Endodermal cell (in vitro differentiated cells): ENCODE results near the gene CDC45. TPM values are rescaled to one million over a fixed set of nuclear protein-coding genes. Genes with fewer than 3 reads are reported as not detected.

Experiments
- DNase-seq: peaks from one replicate; pipeline ENCODE4 v3.0.0-alpha.2; 2017
- H3K27ac ChIP-seq: 2 replicates; pipeline ENCODE4 v1.5.1; 2013; ENCODE audit warnings: mild to moderate bottlenecking, low read depth, low read length, moderate library complexity
- H3K27me3 ChIP-seq: 2 replicates; pipeline ENCODE4 v1.6.1; 2013; ENCODE audit warnings: mild to moderate bottlenecking, low read length, moderate library complexity; ENCODE audit not compliant: insufficient read depth, control insufficient read depth, poor library complexity, severe bottlenecking
- H3K36me3 ChIP-seq: 2 replicates; pipeline ENCODE4 v1.7.0; 2013; ENCODE audit warnings: mild to moderate bottlenecking, low read length, moderate library complexity; ENCODE audit not compliant: control insufficient read depth, insufficient read depth
- H3K4me1 ChIP-seq: one replicate; pipeline ENCODE4 v1.7.0; 2013; ENCODE audit warnings: low read length; ENCODE audit not compliant: control insufficient read depth, insufficient read depth
- H3K4me3 ChIP-seq: 2 replicates; pipeline ENCODE4 v1.5.1; 2013; ENCODE audit warnings: mild to moderate bottlenecking, low read length, moderate library complexity
- H3K9ac ChIP-seq: 2 replicates; pipeline ENCODE4 v1.6.1; 2013; ENCODE audit warnings: mild to moderate bottlenecking, low read length, moderate library complexity; ENCODE audit not compliant: poor library complexity, severe bottlenecking; ENCODE audit errors: extremely low read depth
- H3K9me3 ChIP-seq: 2 replicates; pipeline ENCODE4 v1.6.1; 2013; ENCODE audit warnings: mild to moderate bottlenecking, low read length, moderate library complexity; ENCODE audit not compliant: control insufficient read depth
- H3K27ac Mint-ChIP-seq: 2 replicates; pipeline ENCODE4 v1.8.0; 2020; ENCODE audit warnings: mixed read lengths
- H3K27me3 Mint-ChIP-seq: 2 replicates; pipeline ENCODE4 v1.8.0; 2021; ENCODE audit warnings: mild to moderate bottlenecking, mixed read lengths; ENCODE audit not compliant: insufficient read depth
- H3K36me3 Mint-ChIP-seq: 2 replicates; pipeline ENCODE4 v1.8.0; 2020; ENCODE audit warnings: low read depth, mixed read lengths
- H3K4me1 Mint-ChIP-seq: 2 replicates; pipeline ENCODE4 v1.8.0; 2020; ENCODE audit warnings: mixed read lengths
- H3K4me3 Mint-ChIP-seq: 2 replicates; pipeline ENCODE4 v1.8.0; 2020; ENCODE audit warnings: mild to moderate bottlenecking, moderate library complexity, mixed read lengths
- H3K9me3 Mint-ChIP-seq: 2 replicates; pipeline ENCODE4 v1.8.0; 2020; ENCODE audit warnings: mild to moderate bottlenecking, mixed read lengths
- CTCF ChIP-seq: fragments of 200-600 bp; sonication (generic); conservative IDR thresholded peaks from 2 replicates; pipeline ENCODE4 v1.5.0; 2021; ENCODE audit warnings: antibody characterized with exemption, mild to moderate bottlenecking
- WGBS, 2 experiments: methylation state at CpG; one replicate each; pipeline versions ENCODE4 v1.1.5 to v1.1.7; 2013; ENCODE audit warnings: missing lambda C conversion rate in 2 of 2, mixed read lengths in 1 of 2; ENCODE audit not compliant: insufficient coverage in 1 of 2, insufficient read length in 1 of 2; 5-methylcytosine and 5-hydroxymethylcytosine counted together
- total RNA-seq, 2 donors: library from RNA; stranded (reverse); fragmentation: NEBNext Ultra II Directional in 1 of 2; extraction: Animal tissue kit (Norgen Biotek cat#: 25700) in 1 of 2; gene quantifications; 2 replicates in 1 of 2; 3 replicates in 1 of 2; pipeline ENCODE4 v1.2.1, GENCODE V29; 2021

The CDC45 gene
- total RNA-seq, 2 donors from 2014 or later = 30.3 to 31.2 TPM

- Histone ChIP-seq H3K27me3 (no peaks in the 10 kb centered on the region), H3K9ac (no peak overlapping the region), H3K4me3 (no peak overlapping the region), H3K27ac (no peak overlapping the region), H3K36me3 (peaks cover 41% of the 10 kb centered on the region), H3K9me3 (no peaks in the 10 kb centered on the region), H3K4me1 (no peaks in the 10 kb centered on the region)
- Mint-ChIP-seq H3K4me3 (no peak overlapping the region), H3K36me3 (peaks cover 35% of the 10 kb centered on the region), H3K27me3 (no peaks in the 10 kb centered on the region), H3K4me1 (peaks cover 3% of the 10 kb centered on the region), H3K27ac (no peak overlapping the region), H3K9me3 (no peaks in the 10 kb centered on the region)
- 94 to 97% methylated on average over 6 to 7 of the region's 7 CpGs for WGBS, 2 experiments
- no peak for DNase-seq
- no peak for TF ChIP-seq CTCF
Measured at GRCh38 chr22:19438298-19438697, 41.4 kb upstream of the CDC45 start.

- no peak overlapping the region for H3K27ac ChIP-seq
- Mint-ChIP-seq H3K27ac (peak overlapping the region; percentile 61), H3K4me3 (no peak overlapping the region), H3K27me3 (no peaks in the 10 kb centered on the region), H3K36me3 (peaks cover 38% of the 10 kb centered on the region), H3K4me1 (peaks cover 7% of the 10 kb centered on the region), H3K9me3 (no peaks in the 10 kb centered on the region)
- 93 to 98% methylated on average over 5 to 8 of the region's 8 CpGs for WGBS, 2 experiments
- TF ChIP-seq CTCF = no peak
- H3K9ac ChIP-seq = no peak overlapping the region
- H3K4me1 ChIP-seq = peaks cover 7% of the 10 kb centered on the region
- peaks cover 43% of the 10 kb centered on the region for H3K36me3 ChIP-seq
- H3K9me3 ChIP-seq = no peaks in the 10 kb centered on the region
- no peak for DNase-seq
- no peaks in the 10 kb centered on the region for H3K27me3 ChIP-seq
- H3K4me3 ChIP-seq = no peak overlapping the region
Measured at GRCh38 chr22:19440411-19441195, 39.1 kb upstream of the CDC45 start.

- Mint-ChIP-seq H3K27ac (no peak overlapping the region), H3K4me3 (no peak overlapping the region), H3K27me3 (no peaks in the 10 kb centered on the region), H3K4me1 (peaks cover 16% of the 10 kb centered on the region), H3K9me3 (no peaks in the 10 kb centered on the region), H3K36me3 (peaks cover 43% of the 10 kb centered on the region)
- Histone ChIP-seq H3K36me3 (peaks cover 47% of the 10 kb centered on the region), H3K9ac (no peak overlapping the region), H3K4me3 (no peak overlapping the region), H3K27me3 (no peaks in the 10 kb centered on the region), H3K9me3 (no peaks in the 10 kb centered on the region), H3K4me1 (peaks cover 7% of the 10 kb centered on the region), H3K27ac (no peak overlapping the region)
- no peak for DNase-seq
- WGBS, 2 experiments = 92 to 98% methylated on average over 2 of the region's 2 CpGs
- no peak for TF ChIP-seq CTCF
Measured at GRCh38 chr22:19442166-19442565, 37.6 kb upstream of the CDC45 start.
